A204.1 (cell line): ENCODE data around the gene SPTLC2.

ENCODE experiments used
- FAIRE-seq: peaks from 2 replicates; lab custom pipeline; 2012; peaks lifted over from hg19 to GRCh38; lab: Jason Lieb, UNC

SPTLC2 gene

DNA sequence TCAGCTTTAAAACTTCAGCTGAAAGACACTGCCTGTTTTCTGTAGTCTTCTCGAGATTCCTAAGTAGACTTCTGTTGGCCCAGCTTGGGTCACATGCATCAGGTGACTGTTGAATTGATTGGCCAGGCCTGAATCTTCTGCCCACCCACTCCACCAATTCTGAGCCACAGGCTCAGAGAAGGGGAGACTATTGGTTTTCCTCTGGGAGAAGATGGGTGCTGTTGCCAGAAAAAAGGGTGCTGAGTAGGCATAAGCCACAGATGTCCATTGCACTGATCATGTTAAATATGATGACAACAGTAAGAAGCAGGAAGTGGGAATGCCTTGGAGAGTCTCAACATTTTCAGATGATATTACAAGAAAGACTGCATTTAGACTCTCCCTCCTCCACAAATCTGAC lies 6.8 kb upstream of the SPTLC2 start:
- no peak for FAIRE-seq

DNA sequence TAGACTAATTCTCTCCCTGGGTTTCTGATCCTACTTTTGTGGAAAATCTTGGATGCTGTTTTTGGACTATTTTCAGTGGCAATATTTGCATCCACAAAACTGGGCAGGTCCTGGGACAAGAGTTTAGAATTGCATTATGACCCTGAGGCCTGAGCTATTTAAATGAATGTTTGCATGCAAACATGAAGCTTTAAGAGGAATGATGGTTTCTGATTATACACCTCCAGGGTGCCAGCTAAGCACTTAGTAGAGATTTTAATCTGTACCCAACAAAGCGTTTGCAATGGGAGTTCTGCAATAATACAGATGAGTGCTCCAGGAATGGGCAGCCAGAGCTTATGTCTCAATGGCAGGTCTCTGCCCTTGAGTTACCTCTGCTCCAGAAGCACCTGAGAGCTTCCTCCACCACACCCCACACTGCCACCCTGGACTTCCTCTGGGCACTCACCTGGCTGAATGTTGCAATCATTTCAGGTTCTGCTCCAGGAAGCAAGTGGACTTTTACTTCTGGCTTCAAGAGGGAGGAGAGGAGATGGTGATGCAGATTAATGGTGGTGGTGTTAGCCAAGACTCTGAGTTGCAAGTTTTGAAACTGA lies 6.0 kb upstream of the SPTLC2 start:
- no peak for FAIRE-seq

DNA sequence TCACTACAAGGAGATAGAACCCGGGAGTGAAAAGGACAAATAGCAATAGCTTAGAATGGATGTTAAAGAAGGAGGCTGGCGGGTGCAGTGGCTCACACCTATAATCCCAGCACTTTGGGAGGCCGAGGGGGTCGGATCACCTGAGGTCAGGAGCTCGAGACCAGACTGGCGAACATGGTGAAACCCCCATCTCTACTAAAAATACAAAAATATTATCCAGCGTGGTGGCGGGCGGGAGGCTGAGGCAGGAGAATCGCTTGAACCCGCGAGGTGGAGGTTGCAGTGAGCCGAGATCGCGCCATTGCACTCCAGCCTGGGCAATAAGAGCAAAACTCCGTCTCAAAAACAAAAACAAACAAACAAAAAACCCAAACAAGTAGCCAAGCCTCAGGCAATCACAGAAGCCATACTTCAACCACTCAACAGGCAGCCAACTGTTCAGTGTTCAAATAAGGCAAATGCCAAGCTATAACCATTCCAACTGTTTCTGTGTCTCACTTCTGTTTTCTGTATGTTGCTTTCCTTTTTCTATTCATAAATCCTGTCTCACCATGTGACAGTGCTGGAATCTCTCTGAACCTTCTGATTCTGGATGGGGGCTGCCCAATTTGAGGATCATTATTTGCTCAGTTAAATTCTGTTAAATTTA lies 3.9 kb upstream of the SPTLC2 start:
- no peak for FAIRE-seq

DNA sequence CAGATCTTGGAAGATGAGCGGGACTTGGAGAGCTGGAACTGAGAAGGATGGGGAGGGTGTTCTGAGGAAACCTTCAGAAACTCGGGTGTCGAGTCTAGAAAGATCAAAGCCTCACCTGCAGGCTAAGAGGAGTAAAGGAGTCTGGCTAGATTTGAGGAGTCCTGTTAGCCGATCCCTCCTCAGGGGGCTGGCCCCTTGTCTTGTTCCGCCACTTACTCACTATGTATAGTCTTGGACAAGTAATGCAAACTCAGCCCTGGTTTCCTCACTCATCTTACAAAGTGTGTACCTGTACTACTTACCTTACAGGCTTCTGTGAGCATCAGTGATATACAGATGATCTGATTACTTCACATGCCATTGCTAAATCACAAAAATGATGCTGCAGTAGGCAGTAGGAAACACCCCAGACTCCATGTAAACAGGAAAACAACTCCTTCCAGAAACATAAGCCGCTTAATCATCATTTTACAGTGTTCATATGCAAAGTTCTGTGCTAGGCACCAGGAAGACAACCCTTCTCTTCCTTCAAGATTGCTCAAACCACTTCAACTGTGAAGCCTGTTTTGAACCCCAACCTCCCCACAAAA lies 2.0 kb upstream of the SPTLC2 start:
- FAIRE-seq: no peak

DNA sequence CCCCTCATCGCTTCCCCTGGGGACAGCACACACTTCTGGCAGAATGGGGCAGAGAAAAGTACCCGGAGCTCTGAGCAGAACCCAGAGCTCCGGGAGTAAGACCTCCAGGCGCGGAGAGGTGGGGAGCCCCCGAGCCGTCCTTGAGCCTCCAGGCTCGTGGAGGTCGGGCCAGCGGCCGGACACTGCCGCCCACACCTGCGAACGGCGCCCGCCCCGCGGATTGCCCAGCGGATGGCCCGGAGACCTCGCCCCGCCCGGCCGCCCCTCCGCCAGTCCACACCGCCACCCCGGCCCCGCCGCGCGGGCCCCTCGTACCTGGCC lies 344 bp downstream of the SPTLC2 start:
- no peak for FAIRE-seq

DNA sequence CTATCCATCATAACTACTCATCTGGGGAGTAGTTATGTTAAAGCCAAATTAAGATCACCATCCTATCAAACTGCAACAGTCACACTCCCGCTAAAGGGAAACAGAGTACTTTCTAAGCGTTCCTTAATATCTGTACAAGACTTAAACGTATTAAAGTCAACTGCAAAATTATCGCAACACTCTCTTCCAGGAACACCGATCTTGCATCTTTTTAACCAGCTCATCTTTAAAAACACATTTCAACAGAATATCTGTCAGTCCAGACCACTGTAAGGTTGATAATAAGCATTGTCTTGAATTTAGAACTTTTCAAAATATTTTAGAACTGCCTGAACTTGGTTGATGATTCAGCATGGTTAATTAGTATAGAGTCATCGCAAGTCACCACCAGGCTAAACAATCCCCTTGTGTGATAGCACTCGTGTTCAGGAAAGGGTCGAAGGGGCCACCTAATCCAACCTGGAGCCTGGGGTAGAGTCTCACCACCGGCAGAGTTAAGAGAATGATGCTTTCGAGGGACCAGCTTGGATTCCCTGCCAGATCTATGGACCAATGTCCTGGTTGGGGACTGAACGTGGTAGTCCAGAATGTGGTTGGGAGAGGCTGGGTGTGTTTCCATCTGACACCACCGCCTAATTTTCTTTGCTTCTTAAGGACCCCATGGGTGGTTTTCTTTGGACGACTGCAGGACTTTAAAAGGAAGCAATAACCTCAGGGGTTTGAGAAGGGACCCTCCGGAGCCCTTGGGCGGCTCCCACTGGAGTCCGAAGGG lies 890 bp downstream of the SPTLC2 start:
- no peak for FAIRE-seq

DNA sequence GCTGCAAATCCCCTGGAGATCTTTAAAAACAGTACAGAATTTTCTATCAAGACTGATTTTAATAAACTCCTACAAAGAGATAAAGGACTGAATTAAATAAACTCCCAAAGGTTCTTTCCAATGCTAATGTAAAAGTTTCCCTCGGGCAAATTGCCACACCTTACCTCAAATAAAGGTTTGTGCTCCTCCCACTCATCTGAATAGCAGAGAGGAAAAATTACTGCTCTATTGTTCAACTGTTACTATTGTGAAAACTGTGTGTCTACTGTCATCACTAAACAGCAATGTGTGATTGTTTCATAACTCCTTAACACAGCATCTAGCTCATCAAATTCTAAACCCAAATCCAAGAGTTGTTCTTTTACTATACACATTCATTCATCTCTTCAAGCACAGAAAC lies 3.2 kb downstream of the SPTLC2 start:
- no peak for FAIRE-seq

DNA sequence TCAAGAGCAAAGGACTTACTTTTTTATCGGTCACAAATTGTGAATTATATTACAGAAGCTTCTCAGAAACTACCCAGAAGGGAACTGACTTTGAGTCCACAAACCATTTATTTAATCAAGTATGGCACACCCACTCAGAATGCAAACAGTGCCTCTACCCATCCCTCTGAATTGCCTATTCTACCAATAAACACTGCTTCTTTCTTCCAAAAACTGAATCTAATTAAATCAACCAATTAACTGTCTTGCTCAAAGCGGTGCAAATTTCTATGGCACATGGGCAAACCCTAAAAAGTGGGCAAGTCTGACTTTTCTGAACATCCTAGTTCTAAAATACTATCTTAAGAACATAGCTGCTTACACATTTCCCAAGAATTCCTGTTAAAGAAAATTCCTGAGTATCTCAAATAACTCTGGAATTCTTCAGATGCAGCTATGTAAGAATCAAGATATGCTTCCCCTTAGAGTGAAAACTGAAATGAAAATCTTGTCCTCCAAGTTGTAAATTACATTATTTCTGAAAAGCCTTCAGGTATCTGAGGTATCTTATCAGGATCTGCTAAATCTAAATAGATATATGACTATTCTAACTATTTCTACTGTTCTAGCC lies 4.3 kb downstream of the SPTLC2 start:
- FAIRE-seq: no peak

DNA sequence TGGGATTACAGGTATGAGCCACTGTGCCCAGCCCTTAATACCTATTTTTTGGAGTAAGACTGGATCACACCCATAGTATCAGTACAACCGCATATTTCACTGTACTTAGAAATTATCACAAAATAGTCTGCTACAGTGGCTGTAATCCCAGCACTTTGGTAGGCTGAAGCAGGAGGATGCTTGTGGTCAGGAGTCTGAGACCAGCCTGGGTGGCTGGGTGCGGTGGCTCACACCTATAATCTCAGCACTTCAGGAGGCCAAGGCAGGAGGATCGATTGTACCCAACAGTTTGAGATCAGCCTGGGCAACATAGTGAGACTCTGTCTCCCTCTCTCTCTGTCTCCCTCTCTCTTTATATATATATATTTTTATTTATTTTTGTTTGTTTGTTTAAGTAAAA lies 5.9 kb downstream of the SPTLC2 start:
- no peak for FAIRE-seq

DNA sequence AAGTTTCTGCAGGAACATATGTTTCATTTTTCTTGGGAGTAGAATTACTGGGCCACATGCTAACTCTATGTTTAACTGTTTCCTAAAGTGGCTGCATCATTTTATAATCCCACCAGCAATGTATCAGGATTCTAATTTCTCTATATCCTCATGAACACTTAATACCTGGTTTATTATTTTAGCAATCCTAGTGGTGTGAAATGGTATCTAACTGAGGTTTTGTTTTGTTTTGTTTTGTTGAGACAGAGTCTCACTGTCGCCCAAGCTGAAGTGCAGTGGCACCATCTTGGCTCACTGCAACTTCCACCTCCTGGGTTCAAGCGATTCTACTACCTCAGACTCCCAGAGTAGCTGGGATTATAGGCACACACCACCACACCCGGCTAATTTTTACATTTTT lies 6.5 kb downstream of the SPTLC2 start:
- no peak for FAIRE-seq

DNA sequence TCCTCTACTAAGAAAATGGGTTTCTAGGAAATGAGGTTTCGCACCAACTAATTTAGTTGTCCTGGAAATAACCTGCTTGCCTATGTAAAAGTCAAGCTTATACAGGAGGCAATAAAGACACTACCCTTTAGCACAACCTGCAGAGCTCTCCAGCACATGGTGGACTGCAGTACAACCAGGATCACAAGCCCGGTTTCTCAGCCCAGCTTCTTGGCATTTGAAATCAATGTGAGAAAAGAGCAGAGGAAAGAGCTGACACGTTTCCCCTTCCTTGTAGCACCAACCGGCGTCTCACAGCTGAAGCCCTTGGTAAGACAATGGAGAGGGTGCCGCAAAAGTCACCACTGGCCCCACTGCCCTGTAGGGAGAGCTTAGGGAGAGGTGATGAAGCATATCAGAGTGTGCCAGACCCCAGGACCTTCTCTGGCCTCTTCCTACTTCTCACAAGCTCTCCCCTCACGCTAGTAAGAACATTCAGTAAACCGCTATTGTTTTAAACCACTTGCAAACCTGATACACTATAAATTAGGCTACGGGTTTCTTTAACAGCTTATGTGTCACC lies 8.6 kb downstream of the SPTLC2 start:
- FAIRE-seq: no peak

DNA sequence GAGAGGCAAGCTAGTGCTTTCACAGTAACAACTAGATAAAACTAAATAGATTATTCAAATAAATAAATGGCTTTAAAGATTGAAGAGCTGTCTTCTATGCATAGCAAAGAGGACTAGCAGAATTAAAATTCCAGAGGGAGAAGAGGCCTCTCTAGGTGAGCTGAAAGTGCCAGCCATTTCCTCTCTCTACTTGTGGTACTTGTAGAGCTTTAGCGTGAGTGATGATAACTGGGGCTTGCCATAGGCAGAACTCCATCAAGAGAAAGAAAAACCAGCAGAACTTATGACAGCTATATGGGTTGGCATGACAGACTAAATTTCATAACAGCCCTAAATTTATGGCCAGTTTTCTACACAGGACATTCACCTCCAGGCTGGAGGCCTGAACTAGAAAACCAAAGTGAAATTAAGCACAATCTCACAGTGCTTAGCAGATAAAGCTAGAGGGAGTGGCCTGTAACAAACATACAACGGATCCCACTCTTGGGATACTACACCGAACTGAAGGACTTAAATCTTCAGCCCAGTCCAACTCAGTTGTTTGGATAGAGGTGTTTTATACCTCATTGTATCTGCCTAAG lies 11.0 kb downstream of the SPTLC2 start:
- FAIRE-seq: no peak

DNA sequence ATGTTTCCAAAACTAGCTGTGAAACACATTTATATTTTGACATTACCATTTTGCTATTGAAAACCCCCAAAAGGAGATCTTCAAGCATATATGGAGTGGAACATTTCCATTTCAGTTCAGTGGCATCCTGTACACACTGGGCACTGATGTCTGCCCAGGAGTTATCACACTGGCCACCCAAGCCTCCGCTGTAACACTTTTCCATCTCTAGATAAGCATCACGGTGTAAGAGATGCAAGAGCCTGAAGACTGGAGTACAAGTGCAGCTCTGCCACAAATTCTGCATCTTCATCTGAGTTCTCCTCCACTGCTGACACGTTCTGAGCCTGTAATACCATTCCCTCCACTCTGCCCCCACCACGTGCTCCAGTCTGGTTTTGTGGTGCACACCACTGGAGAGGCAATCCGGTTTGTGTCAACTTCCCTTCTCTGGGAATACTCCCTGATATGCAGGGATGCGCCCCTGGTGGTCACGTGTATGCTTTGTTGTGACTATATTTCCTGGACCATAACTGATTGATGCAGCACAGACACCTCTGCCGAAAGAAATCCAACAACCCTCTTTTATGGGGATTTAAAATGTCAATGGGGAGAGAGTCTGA lies 12.7 kb downstream of the SPTLC2 start:
- FAIRE-seq: no peak

DNA sequence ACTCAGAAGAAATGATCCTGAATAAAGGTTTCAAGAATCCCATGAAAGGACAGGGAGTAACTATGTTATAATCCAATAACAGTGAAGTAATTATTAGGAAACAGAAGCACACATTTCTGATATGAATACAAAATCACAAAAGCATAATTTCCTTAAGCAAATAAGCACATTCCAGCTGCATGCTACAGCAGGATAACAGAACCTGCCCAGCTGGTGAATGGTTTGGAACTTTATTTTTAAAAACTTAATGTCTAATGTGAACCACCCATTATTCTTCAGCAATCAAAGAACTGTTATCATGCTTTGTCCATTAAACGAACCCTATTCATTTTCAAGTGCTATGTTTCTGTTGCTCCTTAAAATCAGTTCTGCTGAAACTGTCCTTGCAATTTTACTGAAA lies 13.4 kb downstream of the SPTLC2 start:
- FAIRE-seq: no peak

DNA sequence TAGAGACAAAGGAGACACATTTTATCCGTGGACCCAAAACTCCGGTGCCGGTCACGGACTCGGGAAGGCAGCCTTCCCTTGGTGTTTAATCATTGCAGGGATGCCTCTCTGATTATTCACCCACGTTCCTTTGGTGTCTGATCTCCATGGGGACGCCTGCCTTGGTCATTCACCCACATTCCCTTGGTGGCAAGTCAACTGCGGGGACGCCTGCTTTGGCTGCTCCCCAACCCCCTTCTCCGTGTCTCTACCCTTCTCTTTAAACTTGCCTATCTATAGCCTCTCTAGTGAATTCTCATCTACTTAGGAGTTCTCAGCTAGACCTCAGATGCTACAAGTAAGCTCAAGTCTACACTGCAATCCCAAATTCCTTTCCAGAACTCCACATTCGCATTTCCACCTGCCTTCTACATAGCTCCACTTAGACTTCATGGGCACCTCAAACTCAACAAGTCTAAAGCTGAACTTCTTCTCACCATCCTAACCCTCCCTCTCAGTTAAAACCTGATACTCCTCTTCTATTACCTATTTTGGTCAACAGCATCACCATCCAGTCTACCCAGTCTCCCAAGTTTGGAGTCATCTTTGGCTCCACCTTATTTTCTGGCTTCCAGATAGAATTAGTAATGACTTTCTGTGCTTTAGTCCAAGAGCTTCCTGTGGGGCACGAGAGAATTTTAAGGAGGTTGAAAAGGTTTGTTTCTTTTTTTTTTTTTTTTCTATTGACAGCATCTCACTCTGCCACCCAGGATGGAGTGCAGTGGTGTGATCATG lies 14.4 kb downstream of the SPTLC2 start:
- FAIRE-seq: no peak

DNA sequence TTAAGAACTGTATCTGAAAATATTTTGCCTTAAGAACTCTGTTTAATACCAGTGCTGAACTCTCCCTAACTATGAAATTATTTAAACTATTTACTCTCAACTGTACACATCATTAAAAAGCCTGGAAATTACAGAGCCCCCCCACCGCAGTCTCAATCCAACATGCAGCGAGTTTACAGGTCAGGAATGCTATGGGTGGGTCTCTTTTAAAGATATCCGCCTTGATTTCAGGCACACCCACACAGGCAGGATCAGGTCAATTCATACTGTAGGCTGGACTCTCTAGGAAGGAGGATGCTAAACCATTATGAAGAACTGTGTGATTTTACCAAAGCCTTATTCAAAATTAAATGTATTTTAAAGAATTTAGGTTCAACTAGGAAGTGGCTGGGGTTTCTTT lies 16.5 kb downstream of the SPTLC2 start:
- no peak for FAIRE-seq

DNA sequence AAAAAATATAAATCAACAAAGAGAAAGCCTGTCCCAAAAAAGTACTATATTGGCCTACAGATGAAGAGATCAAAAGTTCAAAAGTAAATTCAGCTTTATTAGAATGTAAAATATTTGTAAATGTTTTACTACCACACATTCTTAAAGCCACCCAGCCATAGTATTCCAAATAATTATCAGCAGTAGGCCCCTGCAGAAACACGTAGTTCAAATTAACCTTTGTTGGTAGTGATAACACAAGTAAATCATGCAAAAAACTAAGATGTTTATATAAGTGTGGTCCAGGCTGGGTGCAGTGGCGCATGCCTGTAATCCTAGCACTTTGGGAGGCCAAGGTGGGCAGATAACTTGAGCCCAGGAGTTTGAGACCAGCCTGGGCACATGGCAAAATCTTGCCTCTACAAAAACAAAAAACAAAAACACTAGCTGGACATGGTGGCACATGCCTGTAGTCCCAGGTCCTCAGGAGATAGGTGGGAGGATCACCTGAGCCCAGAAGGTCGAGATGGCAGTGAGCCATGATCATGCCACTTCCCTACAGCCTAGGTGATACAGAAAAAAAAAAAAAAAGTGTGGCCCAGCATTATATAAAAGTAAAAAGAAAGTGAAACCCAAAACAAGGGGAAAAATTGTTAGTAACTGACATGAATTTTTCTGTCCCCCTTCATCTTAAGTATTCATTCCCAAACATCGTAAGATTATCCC lies 17.9 kb downstream of the SPTLC2 start:
- FAIRE-seq: no peak

DNA sequence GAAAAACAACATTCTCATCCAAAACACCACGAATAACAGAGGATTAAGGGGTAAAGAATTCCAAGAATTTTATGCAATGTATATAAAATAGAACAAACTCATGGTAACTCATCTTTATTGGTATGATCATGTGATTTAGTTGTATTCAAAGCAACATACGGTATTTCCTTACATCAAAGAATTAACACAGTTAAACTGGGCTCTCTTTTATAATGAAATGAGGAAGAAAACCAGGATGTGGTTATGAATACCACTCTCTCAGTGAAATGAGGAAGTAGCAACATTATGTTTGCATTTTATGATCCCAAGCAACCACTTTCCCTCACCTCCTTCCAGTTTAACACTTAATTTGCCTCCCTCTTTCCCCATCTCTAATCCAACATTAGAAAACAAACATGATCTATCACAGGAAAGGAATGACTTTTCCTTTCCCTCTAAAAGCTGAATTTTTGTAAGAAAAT lies 22.9 kb downstream of the SPTLC2 start:
- FAIRE-seq: no peak

DNA sequence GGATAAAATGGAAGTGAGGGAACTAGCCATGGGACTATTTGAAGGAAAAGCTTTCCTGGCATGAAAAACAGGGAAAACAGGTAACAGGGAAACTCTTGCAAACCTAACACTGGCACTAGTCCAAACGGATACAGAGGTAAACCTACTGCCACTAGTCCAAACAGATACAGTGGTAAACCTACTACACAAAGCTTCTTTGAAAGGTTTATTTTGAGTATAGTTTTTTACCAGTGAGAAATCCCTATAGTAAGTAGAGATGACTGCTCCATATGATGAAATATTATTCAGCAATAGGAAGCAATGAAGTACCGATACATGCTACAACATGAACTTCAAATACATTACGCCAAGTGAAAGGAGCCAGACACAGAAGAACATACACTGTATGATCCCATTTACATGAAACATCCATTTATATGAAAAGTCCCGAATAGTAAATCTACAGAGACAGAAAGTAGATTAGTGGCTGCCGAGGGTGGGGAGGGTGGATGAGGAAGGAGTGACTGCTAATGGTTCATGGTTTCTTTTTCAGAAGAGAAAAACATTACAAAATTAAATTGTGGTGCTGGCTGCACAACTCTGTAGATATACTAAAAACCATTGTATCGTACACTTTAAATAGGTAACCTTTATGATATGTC lies 25.5 kb downstream of the SPTLC2 start:
- no peak for FAIRE-seq

DNA sequence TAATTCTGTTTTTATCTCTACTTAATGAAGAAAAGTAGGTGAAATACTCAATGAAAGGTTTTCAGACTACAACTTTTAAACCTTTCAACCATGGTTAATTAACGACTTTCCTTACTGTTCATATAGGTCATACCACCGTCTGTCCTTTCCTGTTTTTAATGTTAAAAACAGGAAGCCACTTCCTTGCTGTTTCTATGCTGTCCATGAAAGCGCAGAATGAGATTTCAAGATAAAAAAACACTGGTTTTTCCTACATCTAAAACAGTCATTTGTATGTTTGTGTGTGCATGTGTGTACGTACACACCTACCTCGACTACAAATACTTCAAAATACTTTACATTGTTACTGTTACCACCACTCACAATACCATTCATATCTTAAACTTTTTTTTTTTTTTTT lies 27.3 kb downstream of the SPTLC2 start:
- FAIRE-seq: no peak
